ENCODE data around the gene PYGL. TPM values are rescaled to one million over a fixed set of nuclear protein-coding genes. Genes with fewer than 3 reads are reported as not detected.
A peak's percentile ranks its signal among the peaks of the same experiment; 100 is the strongest.

The PYGL gene
- polyA plus RNA-seq, 4 donors: 0.89 to 8.7 (median 5.4) TPM

DNA sequence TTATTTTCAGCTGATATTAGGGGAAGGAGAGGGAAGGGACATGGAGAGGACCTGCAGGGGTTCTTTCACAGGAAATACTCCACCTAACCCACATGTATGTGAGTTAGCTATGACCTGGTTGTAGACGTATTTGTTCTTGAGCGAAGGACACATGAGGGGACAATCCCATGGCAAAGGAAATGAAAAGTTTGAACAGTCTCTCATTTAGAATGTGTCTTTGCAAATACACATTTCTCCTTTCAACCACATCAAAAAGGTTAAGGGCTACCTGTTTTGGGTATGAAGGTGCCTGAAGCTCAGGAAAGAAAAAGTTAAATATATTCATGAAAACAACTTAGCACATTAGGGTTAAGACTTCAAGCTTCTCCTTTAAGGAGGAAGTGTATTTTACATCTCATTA is 7.4 kb downstream of the PYGL start:
- Histone ChIP-seq H3K9me3 (ENCODE audit: control insufficient read depth in 2 of 2, insufficient read depth in 1 of 2, low read depth in 1 of 2, low read length in 1 of 2) (no peaks in the 10 kb centered on the region), H3K27me3 (ENCODE audit: control insufficient read depth in 3 of 3, insufficient read depth in 3 of 3, low read length in 3 of 3) (peaks cover 0 to 6% (median 0%) of the 10 kb centered on the region in 3 donors), H3K4me3 (ENCODE audit: low read depth in 1 of 3, low read length in 3 of 3) (no peak overlapping the region), H3K36me3 (ENCODE audit: control insufficient read depth in 3 of 3, insufficient read depth in 2 of 3, low read depth in 1 of 3, low read length in 3 of 3) (no peaks in the 10 kb centered on the region), H3K27ac (ENCODE audit: low read depth in 1 of 3, low read length in 2 of 3) (no peak overlapping the region), H3K4me1 (ENCODE audit: control insufficient read depth in 3 of 3, insufficient read depth in 2 of 3, low read depth in 1 of 3, low read length in 2 of 3) (no peaks in the 10 kb centered on the region)
- FAIRE-seq (no peak), DNase-seq (no peak)
- WGBS, 3 donors: 57 to 88% (median 74%) methylated on average over 2 of the region's 2 CpGs

DNA sequence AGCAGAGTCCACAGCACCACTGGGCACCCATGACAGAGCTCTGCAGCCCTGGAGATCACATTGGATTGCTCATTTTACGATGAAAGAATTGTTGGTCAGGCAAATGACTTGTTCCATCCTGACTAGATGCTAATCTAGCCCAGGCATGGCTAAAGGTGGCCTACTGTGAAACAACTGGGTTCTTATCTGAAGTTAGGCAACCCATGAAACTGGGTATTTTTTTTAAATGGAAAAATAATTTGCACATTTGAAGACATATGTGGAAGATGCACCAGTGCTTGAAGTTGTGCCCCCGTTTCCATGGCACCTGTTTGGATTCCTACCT is 8.3 kb downstream of the PYGL start:
- FAIRE-seq (no peak), DNase-seq (no peak)
- 74 to 86% (median 85%) methylated on average over 2 of the region's 2 CpGs for WGBS, 3 donors
- Histone ChIP-seq H3K4me3 (ENCODE audit: low read depth in 1 of 3, low read length in 3 of 3) (no peak overlapping the region), H3K36me3 (ENCODE audit: control insufficient read depth in 3 of 3, insufficient read depth in 2 of 3, low read depth in 1 of 3, low read length in 3 of 3) (no peaks in the 10 kb centered on the region), H3K27me3 (ENCODE audit: control insufficient read depth in 3 of 3, insufficient read depth in 3 of 3, low read length in 3 of 3) (peaks cover 0 to under 1% (median 0%) of the 10 kb centered on the region in 3 donors), H3K27ac (ENCODE audit: low read depth in 1 of 3, low read length in 2 of 3) (no peak overlapping the region), H3K9me3 (ENCODE audit: control insufficient read depth in 2 of 2, insufficient read depth in 1 of 2, low read depth in 1 of 2, low read length in 1 of 2) (no peaks in the 10 kb centered on the region), H3K4me1 (ENCODE audit: control insufficient read depth in 3 of 3, insufficient read depth in 2 of 3, low read depth in 1 of 3, low read length in 2 of 3) (no peaks in the 10 kb centered on the region)

- FAIRE-seq: no peak
- no peak for DNase-seq
- Histone ChIP-seq H3K9me3 (ENCODE audit: control insufficient read depth in 2 of 2, insufficient read depth in 1 of 2, low read depth in 1 of 2, low read length in 1 of 2) (no peaks in the 10 kb centered on the region), H3K27me3 (ENCODE audit: control insufficient read depth in 3 of 3, insufficient read depth in 3 of 3, low read length in 3 of 3) (no peaks in the 10 kb centered on the region), H3K4me3 (ENCODE audit: low read depth in 1 of 3, low read length in 3 of 3) (no peak overlapping the region), H3K36me3 (ENCODE audit: control insufficient read depth in 3 of 3, insufficient read depth in 2 of 3, low read depth in 1 of 3, low read length in 3 of 3) (no peaks in the 10 kb centered on the region), H3K27ac (ENCODE audit: low read depth in 1 of 3, low read length in 2 of 3) (no peak overlapping the region), H3K4me1 (ENCODE audit: control insufficient read depth in 3 of 3, insufficient read depth in 2 of 3, low read depth in 1 of 3, low read length in 2 of 3) (no peaks in the 10 kb centered on the region)
- WGBS, 3 donors: 65 to 82% (median 74%) methylated on average over 5 of the region's 5 CpGs
Observed at GRCh38 chr14:50935126-50936015, 8.9 kb downstream of the PYGL start.

DNA sequence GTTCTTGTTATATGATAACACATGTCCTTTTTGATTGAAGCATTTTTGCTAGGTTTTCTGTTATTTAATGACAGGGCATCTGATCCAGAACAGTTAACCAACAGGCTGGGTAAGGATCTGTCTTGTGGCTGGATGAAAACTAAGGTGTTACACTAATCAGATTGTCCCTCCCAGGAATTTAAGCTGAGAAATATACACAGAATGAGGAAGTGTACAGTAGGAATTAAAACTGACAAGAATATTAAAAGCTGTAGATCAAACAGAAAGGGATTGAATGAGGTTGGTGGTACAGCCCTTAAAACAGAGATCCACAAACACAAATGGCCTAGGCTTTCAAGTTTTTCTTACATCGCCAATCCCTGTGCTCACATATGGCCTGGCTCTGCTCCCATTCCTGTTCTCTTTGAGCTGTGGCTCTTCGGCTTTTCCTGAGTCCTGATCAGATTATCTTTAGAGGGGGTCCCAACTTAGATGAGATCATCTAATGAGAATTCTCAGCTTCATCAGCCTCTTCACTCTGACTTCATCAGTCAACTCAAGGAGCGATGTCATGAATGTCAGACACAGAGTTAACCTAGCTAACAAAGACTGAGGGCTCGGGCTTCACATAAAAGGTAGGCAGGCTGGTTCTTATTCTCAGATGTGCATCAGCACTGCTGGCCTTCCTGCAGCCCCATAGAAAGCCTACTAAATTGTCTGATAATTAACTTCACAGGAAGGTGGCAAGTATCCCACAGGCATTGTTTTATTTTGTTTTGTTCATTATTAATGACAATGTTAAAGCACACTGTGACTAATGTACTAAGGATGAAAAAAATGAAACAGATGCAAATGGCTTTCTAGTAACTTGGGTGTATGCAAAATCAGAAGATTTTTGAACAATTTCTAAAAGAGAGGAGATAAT is 11.4 kb downstream of the PYGL start:
- FAIRE-seq (no peak), DNase-seq (no peak)
- H3K9me3 ChIP-seq (ENCODE audit: control insufficient read depth in 2 of 2, insufficient read depth in 1 of 2, low read depth in 1 of 2, low read length in 1 of 2): no peaks in the 10 kb centered on the region
- no peaks in the 10 kb centered on the region for H3K4me1 ChIP-seq (ENCODE audit: control insufficient read depth in 3 of 3, insufficient read depth in 2 of 3, low read depth in 1 of 3, low read length in 2 of 3)
- peaks cover 0 to 2% (median 0%) of the 10 kb centered on the region in 3 donors for H3K27me3 ChIP-seq (ENCODE audit: control insufficient read depth in 3 of 3, insufficient read depth in 3 of 3, low read length in 3 of 3)
- no peaks in the 10 kb centered on the region for H3K36me3 ChIP-seq (ENCODE audit: control insufficient read depth in 3 of 3, insufficient read depth in 2 of 3, low read depth in 1 of 3, low read length in 3 of 3)
- WGBS, 3 donors: 90 to 91% (median 90%) methylated on average over 4 of the region's 4 CpGs
- H3K4me3 ChIP-seq (ENCODE audit: low read depth in 1 of 3, low read length in 3 of 3): no peak overlapping the region
- no peak overlapping the region for H3K27ac ChIP-seq (ENCODE audit: low read depth in 1 of 3, low read length in 2 of 3)

- no peak overlapping the region for H3K4me3 ChIP-seq (ENCODE audit: low read depth in 1 of 3, low read length in 3 of 3)
- H3K36me3 ChIP-seq (ENCODE audit: control insufficient read depth in 3 of 3, insufficient read depth in 2 of 3, low read depth in 1 of 3, low read length in 3 of 3): no peaks in the 10 kb centered on the region
- 13 to 48% (median 26%) methylated on average over 1 of the region's 1 CpG for WGBS, 3 donors
- peak in 1 of 2 donors; percentile 9 for DNase-seq
- peaks cover 0 to 2% (median 0%) of the 10 kb centered on the region in 3 donors for H3K27me3 ChIP-seq (ENCODE audit: control insufficient read depth in 3 of 3, insufficient read depth in 3 of 3, low read length in 3 of 3)
- H3K27ac ChIP-seq (ENCODE audit: low read depth in 1 of 3, low read length in 2 of 3): no peak overlapping the region
- H3K4me1 ChIP-seq (ENCODE audit: control insufficient read depth in 3 of 3, insufficient read depth in 2 of 3, low read depth in 1 of 3, low read length in 2 of 3): no peaks in the 10 kb centered on the region
- no peaks in the 10 kb centered on the region for H3K9me3 ChIP-seq (ENCODE audit: control insufficient read depth in 2 of 2, insufficient read depth in 1 of 2, low read depth in 1 of 2, low read length in 1 of 2)
- FAIRE-seq: no peak
Observed at GRCh38 chr14:50932156-50932555, 12.1 kb downstream of the PYGL start.

- Histone ChIP-seq H3K36me3 (ENCODE audit: control insufficient read depth in 3 of 3, insufficient read depth in 2 of 3, low read depth in 1 of 3, low read length in 3 of 3) (no peaks in the 10 kb centered on the region), H3K4me1 (ENCODE audit: control insufficient read depth in 3 of 3, insufficient read depth in 2 of 3, low read depth in 1 of 3, low read length in 2 of 3) (no peaks in the 10 kb centered on the region), H3K27ac (ENCODE audit: low read depth in 1 of 3, low read length in 2 of 3) (no peak overlapping the region), H3K27me3 (ENCODE audit: control insufficient read depth in 3 of 3, insufficient read depth in 3 of 3, low read length in 3 of 3) (peaks cover 0 to 2% (median 0%) of the 10 kb centered on the region in 3 donors), H3K9me3 (ENCODE audit: control insufficient read depth in 2 of 2, insufficient read depth in 1 of 2, low read depth in 1 of 2, low read length in 1 of 2) (no peaks in the 10 kb centered on the region), H3K4me3 (ENCODE audit: low read depth in 1 of 3, low read length in 3 of 3) (no peak overlapping the region)
- WGBS, 3 donors: 94 to 95% (median 94%) methylated on average over 3 of the region's 3 CpGs
- FAIRE-seq (no peak), DNase-seq (no peak)
Observed at GRCh38 chr14:50931559-50931958, 12.7 kb downstream of the PYGL start.

DNA sequence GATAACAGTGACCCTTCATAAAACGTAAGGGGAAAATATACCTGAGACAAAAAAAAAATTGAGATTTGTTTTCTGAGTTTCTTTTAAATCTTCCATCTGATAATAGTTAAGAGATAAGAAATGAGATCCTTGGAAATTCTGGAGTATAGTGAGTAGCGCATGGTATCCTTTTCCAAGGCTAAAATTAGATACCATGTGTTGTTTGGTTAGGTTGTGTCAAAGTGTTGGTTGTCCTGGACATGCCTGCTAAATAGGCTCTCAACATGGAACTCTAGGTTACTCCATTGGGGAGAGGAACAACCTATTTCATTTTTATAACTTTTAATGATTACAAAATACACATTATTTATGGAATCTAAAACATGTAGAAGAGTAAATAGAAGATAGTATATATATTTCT is 14.8 kb downstream of the PYGL start:
- H3K27me3 ChIP-seq (ENCODE audit: control insufficient read depth in 3 of 3, insufficient read depth in 3 of 3, low read length in 3 of 3): peaks cover 0 to 2% (median 0%) of the 10 kb centered on the region in 3 donors
- no peak for FAIRE-seq
- H3K36me3 ChIP-seq (ENCODE audit: control insufficient read depth in 3 of 3, insufficient read depth in 2 of 3, low read depth in 1 of 3, low read length in 3 of 3): no peaks in the 10 kb centered on the region
- no peaks in the 10 kb centered on the region for H3K9me3 ChIP-seq (ENCODE audit: control insufficient read depth in 2 of 2, insufficient read depth in 1 of 2, low read depth in 1 of 2, low read length in 1 of 2)
- H3K27ac ChIP-seq (ENCODE audit: low read depth in 1 of 3, low read length in 2 of 3): no peak overlapping the region
- no peak overlapping the region for H3K4me3 ChIP-seq (ENCODE audit: low read depth in 1 of 3, low read length in 3 of 3)
- H3K4me1 ChIP-seq (ENCODE audit: control insufficient read depth in 3 of 3, insufficient read depth in 2 of 3, low read depth in 1 of 3, low read length in 2 of 3): no peaks in the 10 kb centered on the region
- DNase-seq: no peak
- whole genome bisulfite sequencing, 3 donors: 44 to 80% (median 53%) methylated on average over 2 of the region's 2 CpGs

GRCh38 chr14:50928002-50928635 is 16.2 kb downstream of the PYGL start:
- Histone ChIP-seq H3K36me3 (ENCODE audit: control insufficient read depth in 3 of 3, insufficient read depth in 2 of 3, low read depth in 1 of 3, low read length in 3 of 3) (no peaks in the 10 kb centered on the region), H3K27me3 (ENCODE audit: control insufficient read depth in 3 of 3, insufficient read depth in 3 of 3, low read length in 3 of 3) (peaks cover 0 to 2% (median 0%) of the 10 kb centered on the region in 3 donors), H3K9me3 (ENCODE audit: control insufficient read depth in 2 of 2, insufficient read depth in 1 of 2, low read depth in 1 of 2, low read length in 1 of 2) (no peaks in the 10 kb centered on the region), H3K27ac (ENCODE audit: low read depth in 1 of 3, low read length in 2 of 3) (no peak overlapping the region), H3K4me3 (ENCODE audit: low read depth in 1 of 3, low read length in 3 of 3) (no peak overlapping the region), H3K4me1 (ENCODE audit: control insufficient read depth in 3 of 3, insufficient read depth in 2 of 3, low read depth in 1 of 3, low read length in 2 of 3) (no peaks in the 10 kb centered on the region)
- DNase-seq (no peak), FAIRE-seq (no peak)
- WGBS, 3 donors: 84 to 87% (median 87%) methylated on average over 6 of the region's 6 CpGs
